ENCODE data around the gene SALL4.

DNA sequence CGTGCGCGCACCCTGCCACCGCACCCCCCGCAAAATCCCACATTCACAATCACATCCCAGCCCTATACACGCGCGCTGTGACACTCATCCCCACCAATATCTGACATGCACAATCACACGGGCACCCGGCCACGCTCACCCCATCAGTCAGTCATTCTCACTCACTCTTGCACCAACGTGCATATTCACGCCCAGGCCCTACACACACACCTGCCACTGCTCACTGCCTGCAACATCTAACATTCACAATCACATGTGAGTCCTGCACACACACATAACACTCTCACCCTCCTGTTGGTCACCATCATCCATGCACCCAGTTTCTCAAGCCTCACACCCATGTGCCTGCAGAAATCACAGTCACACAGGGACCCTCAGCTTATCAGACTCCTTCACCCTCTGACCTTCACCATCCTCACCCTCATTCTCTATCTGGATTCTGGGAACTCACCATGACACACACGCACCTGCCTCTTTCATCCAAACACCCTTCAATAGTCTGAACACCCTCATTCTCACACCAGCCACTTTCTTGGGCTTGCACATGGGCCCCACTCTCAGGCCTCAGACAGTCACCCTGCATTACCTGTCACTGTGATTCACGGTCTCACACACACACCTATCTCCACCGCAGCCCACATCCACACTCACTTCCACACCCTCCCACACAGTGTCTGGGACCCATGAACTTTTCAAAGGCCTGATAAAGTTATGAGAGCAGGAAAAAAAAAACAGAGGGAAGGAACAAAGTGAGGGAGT is 33.4 kb downstream of the SALL4 start:
- TF ChIP-seq, protein P1, sequence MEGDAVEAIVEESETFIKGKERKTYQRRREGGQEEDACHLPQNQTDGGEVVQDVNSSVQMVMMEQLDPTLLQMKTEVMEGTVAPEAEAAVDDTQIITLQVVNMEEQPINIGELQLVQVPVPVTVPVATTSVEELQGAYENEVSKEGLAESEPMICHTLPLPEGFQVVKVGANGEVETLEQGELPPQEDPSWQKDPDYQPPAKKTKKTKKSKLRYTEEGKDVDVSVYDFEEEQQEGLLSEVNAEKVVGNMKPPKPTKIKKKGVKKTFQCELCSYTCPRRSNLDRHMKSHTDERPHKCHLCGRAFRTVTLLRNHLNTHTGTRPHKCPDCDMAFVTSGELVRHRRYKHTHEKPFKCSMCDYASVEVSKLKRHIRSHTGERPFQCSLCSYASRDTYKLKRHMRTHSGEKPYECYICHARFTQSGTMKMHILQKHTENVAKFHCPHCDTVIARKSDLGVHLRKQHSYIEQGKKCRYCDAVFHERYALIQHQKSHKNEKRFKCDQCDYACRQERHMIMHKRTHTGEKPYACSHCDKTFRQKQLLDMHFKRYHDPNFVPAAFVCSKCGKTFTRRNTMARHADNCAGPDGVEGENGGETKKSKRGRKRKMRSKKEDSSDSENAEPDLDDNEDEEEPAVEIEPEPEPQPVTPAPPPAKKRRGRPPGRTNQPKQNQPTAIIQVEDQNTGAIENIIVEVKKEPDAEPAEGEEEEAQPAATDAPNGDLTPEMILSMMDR (IDR thresholded peaks at IDR 0.05), result no peak
- no peak for TF ChIP-seq POLR2A (IDR thresholded peaks at IDR 0.05)
